ENCODE results near the gene PLXDC2.

The PLXDC2 gene

GRCh38 chr10:20005638-20006037 lies 189.4 kb downstream of the PLXDC2 start:
- no peak for DNase-seq
- H3K4me3 ChIP-seq (ENCODE audit: low read depth, low read length) = no peak overlapping the region
- H3K27me3 ChIP-seq (replicated peaks) = no peaks in the 10 kb centered on the region
- H3K27ac ChIP-seq = no peak overlapping the region
- H3K36me3 ChIP-seq (replicated peaks) = no peaks in the 10 kb centered on the region
- in situ Hi-C loops (cut with HindIII; ENCODE audit: low pct_ligation_motif_present, low sequenced_read_pairs) = no loop called here
- TF ChIP-seq CTCF (IDR thresholded peaks at IDR 0.05; ENCODE audit: low read depth, low read length, missing control alignments) = no peak

GRCh38 chr10:20006169-20006870 lies 190.1 kb downstream of the PLXDC2 start:
- in situ Hi-C loops (cut with HindIII; ENCODE audit: low pct_ligation_motif_present, low sequenced_read_pairs) = no loop called here
- TF ChIP-seq CTCF (IDR thresholded peaks at IDR 0.05; ENCODE audit: low read depth, low read length, missing control alignments) = no peak
- no peaks in the 10 kb centered on the region for H3K36me3 ChIP-seq (replicated peaks)
- H3K27ac ChIP-seq = no peak overlapping the region
- H3K27me3 ChIP-seq (replicated peaks) = no peaks in the 10 kb centered on the region
- no peak for DNase-seq
- H3K4me3 ChIP-seq (ENCODE audit: low read depth, low read length) = no peak overlapping the region

GRCh38 chr10:20007426-20007825 lies 191.2 kb downstream of the PLXDC2 start:
- H3K4me3 ChIP-seq (ENCODE audit: low read depth, low read length) = no peak overlapping the region
- H3K27me3 ChIP-seq (replicated peaks) = no peaks in the 10 kb centered on the region
- peak; percentile 14 for DNase-seq
- no peaks in the 10 kb centered on the region for H3K36me3 ChIP-seq (replicated peaks)
- TF ChIP-seq CTCF (IDR thresholded peaks at IDR 0.05; ENCODE audit: low read depth, low read length, missing control alignments) = no peak
- in situ Hi-C loops (cut with HindIII; ENCODE audit: low pct_ligation_motif_present, low sequenced_read_pairs) = no loop called here
- H3K27ac ChIP-seq = no peak overlapping the region

GRCh38 chr10:20013991-20014750 lies 197.9 kb downstream of the PLXDC2 start:
- H3K36me3 ChIP-seq (replicated peaks) = no peaks in the 10 kb centered on the region
- in situ Hi-C loops (cut with HindIII; ENCODE audit: low pct_ligation_motif_present, low sequenced_read_pairs) = no loop called here
- H3K27me3 ChIP-seq (replicated peaks) = no peaks in the 10 kb centered on the region
- H3K4me3 ChIP-seq (ENCODE audit: low read depth, low read length) = no peak overlapping the region
- H3K27ac ChIP-seq = no peak overlapping the region
- no peak for TF ChIP-seq CTCF (IDR thresholded peaks at IDR 0.05; ENCODE audit: low read depth, low read length, missing control alignments)
- DNase-seq = no peak

- Histone ChIP-seq H3K27me3 (replicated peaks) (no peaks in the 10 kb centered on the region), H3K36me3 (replicated peaks) (no peaks in the 10 kb centered on the region), H3K4me3 (ENCODE audit: low read depth, low read length) (no peak overlapping the region), H3K27ac (no peak overlapping the region)
- in situ Hi-C loops (cut with HindIII; ENCODE audit: low pct_ligation_motif_present, low sequenced_read_pairs) = no loop called here
- DNase-seq = peak; percentile 46
- TF ChIP-seq CTCF (IDR thresholded peaks at IDR 0.05; ENCODE audit: low read depth, low read length, missing control alignments) = no peak
These were observed 201.7 kb downstream of the PLXDC2 start for GRCh38 chr10:20017961-20018360.
